PC-9 (cell line): ENCODE results near the gene GATAD2B. TPM values are rescaled to one million over a fixed set of nuclear protein-coding genes. Genes with fewer than 3 reads are reported as not detected.

Experiments used
- BruUV-seq: library from RNA; stranded (reverse); fragments of 400-500 nt; replicated peaks from 2 replicates; lab custom pipeline; 2021; lab: Mats Ljungman, UMichigan
- CTCF ChIA-PET: fragments of 300-600 bp; sonication (Branson Sonifier 250); formaldehyde crosslinking; loops from one replicate; lab custom pipeline; 2022; ENCODE audit warnings: antibody characterized with exemption; lab: Charles Lee
- POLR2A ChIA-PET: fragments of 300-600 bp; sonication (Branson Sonifier 250); formaldehyde crosslinking; loops from one replicate; lab custom pipeline; 2022; ENCODE audit warnings: antibody characterized with exemption; ENCODE audit not compliant: unreplicated experiment; lab: Charles Lee
- DNase-seq, 2 experiments: peaks; one replicate each; pipeline versions ENCODE4 v3.0.0 to v3.0.0-alpha.2; 2015 to 2022; ENCODE audit warnings: mixed read lengths in 1 of 2
- H2AFZ ChIP-seq: fragments of 200-600 bp; sonication (generic); 2 replicates; pipeline ENCODE4 v1.8.1; 2017; ENCODE audit warnings: antibody characterized with exemption
- H3F3A ChIP-seq: fragments of 200-600 bp; sonication (generic); 2 replicates; pipeline ENCODE4 v1.8.1; 2017; ENCODE audit warnings: antibody characterized with exemption, mild to moderate bottlenecking, low read depth; ENCODE audit not compliant: insufficient read depth
- H3K27ac ChIP-seq: fragments of 200-600 bp; sonication (generic); 2 replicates; pipeline ENCODE4 v1.6.1; 2016; ENCODE audit warnings: mixed run types
- H3K27me3 ChIP-seq: fragments of 200-600 bp; sonication (generic); 2 replicates; pipeline ENCODE4 v1.6.1; 2016; ENCODE audit warnings: low read depth, mixed run types; ENCODE audit not compliant: insufficient read depth
- H3K36me3 ChIP-seq: fragments of 200-600 bp; sonication (generic); 2 replicates; pipeline ENCODE4 v1.6.1; 2016; ENCODE audit warnings: low read depth, mixed run types
- H3K4me1 ChIP-seq: fragments of 200-600 bp; sonication (generic); replicated peaks from 2 replicates; pipeline ENCODE4 v1.6.1; 2016; ENCODE audit warnings: mixed run types; ENCODE audit not compliant: insufficient read depth
- H3K4me2 ChIP-seq: fragments of 200-600 bp; sonication (generic); 2 replicates; pipeline ENCODE4 v1.6.1; 2017; ENCODE audit warnings: mixed run types
- H3K4me3 ChIP-seq: fragments of 200-600 bp; sonication (generic); 2 replicates; pipeline ENCODE4 v1.6.1; 2016; ENCODE audit warnings: mixed run types
- H3K79me2 ChIP-seq: fragments of 200-600 bp; sonication (generic); 2 replicates; pipeline ENCODE4 v1.6.1; 2017; ENCODE audit warnings: low read depth, mixed run types
- H3K9me2 ChIP-seq: fragments of 200-600 bp; sonication (generic); 2 replicates; pipeline ENCODE4 v1.8.1; 2017; ENCODE audit warnings: mild to moderate bottlenecking; ENCODE audit not compliant: insufficient read depth
- H3K9me3 ChIP-seq: fragments of 200-600 bp; sonication (generic); 2 replicates; pipeline ENCODE4 v1.8.1; 2016; ENCODE audit warnings: low read depth; ENCODE audit not compliant: insufficient read depth
- H4K20me1 ChIP-seq: fragments of 200-600 bp; sonication (generic); 2 replicates; pipeline ENCODE4 v1.8.1; 2017; ENCODE audit not compliant: insufficient read depth
- CTCF ChIP-seq: fragments of 200-600 bp; sonication (generic); conservative IDR thresholded peaks from 2 replicates; pipeline ENCODE4 v1.6.1; 2017; ENCODE audit warnings: mixed run types, antibody characterized with exemption, mild to moderate bottlenecking, moderate library complexity
- EZH2 ChIP-seq: fragments of 200-600 bp; sonication (generic); IDR thresholded peaks from 2 replicates; pipeline ENCODE4 v1.8.0; 2017; ENCODE audit warnings: antibody characterized with exemption, low read depth
- intact Hi-C: fragments of 100-400 bp; cut with micrococcal nuclease; formaldehyde crosslinking; loops from one replicate; pipeline ENCODE4 v1.10.0; 2022; ENCODE audit not compliant: unreplicated experiment
- total RNA-seq: library from RNA; stranded (reverse); gene quantifications from 2 replicates; pipeline ENCODE4 v1.2.3, GENCODE V29; 2021

Gene GATAD2B
- total RNA-seq, 1 experiment from 2014 or later = 56.1 TPM

GRCh38 chr1:153929426-153929825, 6.7 kb upstream of the GATAD2B start:
- Histone ChIP-seq H2AFZ (no peak overlapping the region), H3F3A (peaks cover 4% of the 10 kb centered on the region; the same call in 1 of the 2 replicates), H3K27me3 (no peaks in the 10 kb centered on the region), H3K79me2 (no peaks in the 10 kb centered on the region), H3K36me3 (no peaks in the 10 kb centered on the region), H3K4me1 (peaks cover 4% of the 10 kb centered on the region), H3K9me3 (no peaks in the 10 kb centered on the region), H4K20me1 (no peaks in the 10 kb centered on the region), H3K9me2 (no peaks in the 10 kb centered on the region), H3K27ac (no peak overlapping the region), H3K4me2 (no peak overlapping the region), H3K4me3 (no peak overlapping the region)
- ChIA-PET CTCF (interaction anchor here (0.5 to 0.7 kb wide), 2 partner anchors 86 to 154 kb away, joined by 3 to 4 read pairs; no protein-coding TSS in a partner anchor), POLR2A (no interaction called here)
- no peak for TF ChIP-seq CTCF
- no peak for TF ChIP-seq EZH2
- no peak for DNase-seq
- intact Hi-C loops = loop anchor here (10.0 kb wide), 1 partner anchor 125 kb away; no protein-coding TSS in a partner anchor
- no TSS peak for BruUV-seq

- Histone ChIP-seq H3K4me2 (no peak overlapping the region), H3K79me2 (no peaks in the 10 kb centered on the region), H3K4me3 (no peak overlapping the region), H3K9me2 (no peaks in the 10 kb centered on the region), H4K20me1 (no peaks in the 10 kb centered on the region), H3K36me3 (no peaks in the 10 kb centered on the region), H3K27me3 (no peaks in the 10 kb centered on the region), H3K27ac (no peak overlapping the region), H2AFZ (no peak overlapping the region), H3K4me1 (peaks cover 9% of the 10 kb centered on the region), H3F3A (peaks cover 10% of the 10 kb centered on the region; the same call in 1 of the 2 replicates), H3K9me3 (no peaks in the 10 kb centered on the region)
- intact Hi-C loops = loop anchor here (10.0 kb wide), 1 partner anchor 124 kb away; no protein-coding TSS in a partner anchor
- ChIA-PET CTCF (no interaction called here), POLR2A (no interaction called here)
- no peak for DNase-seq
- no TSS peak for BruUV-seq
- TF ChIP-seq EZH2 = no peak
- no peak for TF ChIP-seq CTCF
These were observed 6.1 kb upstream of the GATAD2B start for GRCh38 chr1:153928791-153929341.

GRCh38 chr1:153928245-153928644, 5.5 kb upstream of the GATAD2B start:
- H3K4me1 ChIP-seq = peaks cover 12% of the 10 kb centered on the region
- H3K9me2 ChIP-seq = no peaks in the 10 kb centered on the region
- H3K4me3 ChIP-seq = no peak overlapping the region
- peaks cover 16% of the 10 kb centered on the region; the same call in 1 of the 2 replicates for H3F3A ChIP-seq
- no peaks in the 10 kb centered on the region for H3K9me3 ChIP-seq
- no peaks in the 10 kb centered on the region for H4K20me1 ChIP-seq
- H3K27ac ChIP-seq = no peak overlapping the region
- BruUV-seq = no TSS peak
- H3K79me2 ChIP-seq = no peaks in the 10 kb centered on the region
- H2AFZ ChIP-seq = no peak overlapping the region
- no peak for TF ChIP-seq CTCF
- no peak for TF ChIP-seq EZH2
- H3K36me3 ChIP-seq = no peaks in the 10 kb centered on the region
- H3K27me3 ChIP-seq = no peaks in the 10 kb centered on the region
- no peak overlapping the region for H3K4me2 ChIP-seq
- POLR2A ChIA-PET = no interaction called here
- no peak for DNase-seq
- intact Hi-C loops = loop anchor here (10.0 kb wide), 1 partner anchor 123 kb away; no protein-coding TSS in a partner anchor
- CTCF ChIA-PET = no interaction called here
